HG03378 (cell line): ENCODE measurements around the gene PABPC1L.
A peak's percentile ranks its signal among the peaks of the same experiment; 100 is the strongest.
"Not testable (repeated sequence)": the region's sequence is repeated elsewhere in the genome, so short reads cannot be mapped to it uniquely, and the experiment has no call there.

ENCODE experiments used
- ATAC-seq: cut with Tn5 transposase; IDR thresholded peaks from one replicate; pipeline ENCODE4 v1.9.1; 2021; ENCODE audit warnings: mild to moderate bottlenecking, moderate library complexity; ENCODE audit not compliant: unreplicated experiment

PABPC1L gene

DNA sequence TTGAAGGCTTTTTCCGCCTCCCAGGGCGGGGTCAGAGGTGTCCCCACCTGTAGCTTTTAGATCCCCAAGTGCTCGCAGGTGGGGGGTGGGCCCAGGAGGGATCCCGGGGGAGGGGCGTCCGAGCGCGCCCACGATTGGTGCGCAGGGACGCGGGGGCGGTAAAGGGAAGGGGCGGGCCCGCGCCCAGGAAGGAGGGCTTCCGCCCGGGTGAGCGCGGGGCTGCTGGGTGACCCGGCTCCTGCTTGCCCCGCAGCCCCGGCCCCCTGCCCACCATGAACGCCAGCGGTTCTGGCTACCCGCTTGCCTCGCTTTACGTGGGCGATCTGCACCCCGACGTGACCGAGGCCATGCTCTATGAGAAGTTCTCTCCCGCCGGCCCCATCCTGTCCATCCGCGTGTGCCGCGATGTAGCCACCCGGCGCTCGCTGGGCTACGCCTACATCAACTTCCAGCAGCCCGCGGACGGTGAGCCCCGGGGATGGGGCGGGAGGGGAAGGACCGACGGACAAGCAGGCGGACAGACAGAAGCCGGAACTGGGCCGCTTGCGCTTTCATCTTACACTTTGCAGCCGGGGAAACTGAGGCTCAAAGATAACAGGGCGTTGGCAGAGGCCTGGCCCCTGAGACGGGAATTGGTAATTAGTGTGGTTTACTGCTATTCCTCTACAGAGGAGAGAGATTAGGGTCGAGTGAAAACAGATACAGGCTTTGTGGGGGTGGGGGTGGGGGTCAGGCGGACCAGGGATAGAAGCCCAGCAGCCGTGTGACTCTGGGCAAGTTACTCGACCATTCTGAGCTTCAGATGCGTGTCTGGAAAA, at the start of gene PABPC1L:
PABPC1L (plus strand) TSS at position 189 of the 818 bp plus-strand sequence; CDS start at position 273, 84 bp downstream.
- ATAC-seq, result no peak

DNA sequence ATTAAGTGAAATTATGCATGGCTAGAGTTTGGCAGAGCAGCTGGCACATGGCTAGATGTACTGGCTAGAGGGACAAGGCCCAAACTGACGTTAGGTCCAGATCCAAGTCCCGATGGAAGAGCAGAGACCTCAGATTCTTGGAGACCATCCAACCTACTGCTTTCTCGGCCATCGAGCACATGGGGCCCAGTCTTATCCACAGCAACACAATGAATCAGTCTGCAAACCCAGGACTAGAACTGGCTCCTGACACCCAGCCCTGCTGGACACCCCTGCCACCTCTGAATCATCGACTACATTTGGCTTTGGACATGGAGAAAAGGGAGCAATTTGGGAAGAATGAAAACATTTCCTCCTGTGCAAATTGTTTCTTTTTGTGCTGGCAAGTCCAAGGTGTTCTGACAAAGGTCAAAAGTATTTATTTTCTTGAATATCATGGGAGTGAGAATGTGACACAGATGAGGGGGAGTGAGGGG, 48.3 kb upstream of the PABPC1L start:
- ATAC-seq, result no peak

DNA sequence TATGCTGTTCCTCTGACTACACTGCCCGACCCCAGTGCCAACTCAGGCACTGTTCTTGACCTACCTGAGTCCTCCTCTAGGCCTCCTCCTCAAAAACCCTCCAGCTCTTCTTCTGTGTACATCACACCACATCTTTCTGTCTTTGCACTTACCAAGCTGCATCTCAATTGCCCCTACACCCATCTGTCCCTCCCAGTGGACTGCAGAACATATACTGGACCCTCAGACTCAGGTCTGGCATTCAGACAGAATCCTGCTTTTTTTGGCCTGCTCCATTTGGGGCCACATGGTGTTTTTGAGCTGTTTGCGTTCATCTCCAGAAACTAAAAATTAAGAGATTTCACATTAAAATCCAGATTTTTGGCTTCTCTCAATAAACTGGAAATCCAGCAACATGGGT, 47.6 kb upstream of the PABPC1L start:
- ATAC-seq, result no peak

DNA sequence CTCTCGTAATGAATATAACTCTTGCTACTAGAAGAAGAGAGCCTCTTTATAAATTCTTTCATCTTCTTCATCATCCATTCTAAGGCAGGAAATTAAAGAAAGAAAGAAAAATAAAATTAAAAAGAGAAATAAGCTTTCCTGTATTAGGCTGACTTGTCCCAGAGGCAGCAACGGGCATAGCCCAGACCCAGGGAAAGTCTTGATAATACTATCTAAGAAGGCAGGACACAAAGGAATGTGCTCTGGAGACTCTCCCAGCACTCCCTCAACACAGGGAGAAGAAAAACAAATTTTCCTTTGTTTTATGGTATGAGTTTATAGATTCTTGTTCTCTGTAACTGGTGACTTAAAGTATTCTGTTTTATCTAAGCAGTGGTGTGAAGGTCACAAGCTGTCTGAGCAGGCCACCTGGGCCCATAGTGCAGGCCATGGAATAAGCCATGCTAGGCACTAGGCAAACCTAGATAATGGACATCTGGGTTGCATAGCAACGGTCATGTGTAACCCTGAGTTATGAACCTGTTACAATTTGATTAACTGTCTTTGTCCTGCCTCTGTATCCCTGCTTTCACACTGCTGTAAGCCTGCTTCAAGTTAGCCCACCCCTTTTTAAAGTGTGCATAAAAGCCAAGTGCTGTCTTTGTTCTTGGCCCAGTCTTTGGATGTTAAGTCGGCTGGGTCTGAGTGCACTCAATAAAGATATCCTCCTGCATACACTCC, 46.3 kb upstream of the PABPC1L start:
- ATAC-seq, result not testable (repeated sequence)

DNA sequence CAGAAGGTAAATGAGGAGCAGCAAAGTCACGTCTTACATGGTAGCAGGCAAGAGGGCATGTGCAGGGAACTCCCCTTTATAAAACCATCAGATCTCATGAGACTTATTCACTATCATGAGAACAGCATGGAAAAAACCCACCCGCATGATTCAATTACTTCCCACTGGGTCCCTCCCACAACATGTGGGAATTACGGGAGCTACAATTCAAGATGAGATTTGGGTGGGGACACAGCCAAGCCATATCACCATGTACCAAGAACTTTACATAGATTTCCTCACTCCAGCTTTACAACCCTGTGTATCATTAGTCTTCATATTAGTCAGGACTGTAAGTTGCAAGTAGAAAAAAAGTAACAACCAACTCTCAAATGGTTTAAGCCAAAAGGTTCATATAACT, 45.4 kb upstream of the PABPC1L start:
- ATAC-seq, result not testable (repeated sequence)

DNA sequence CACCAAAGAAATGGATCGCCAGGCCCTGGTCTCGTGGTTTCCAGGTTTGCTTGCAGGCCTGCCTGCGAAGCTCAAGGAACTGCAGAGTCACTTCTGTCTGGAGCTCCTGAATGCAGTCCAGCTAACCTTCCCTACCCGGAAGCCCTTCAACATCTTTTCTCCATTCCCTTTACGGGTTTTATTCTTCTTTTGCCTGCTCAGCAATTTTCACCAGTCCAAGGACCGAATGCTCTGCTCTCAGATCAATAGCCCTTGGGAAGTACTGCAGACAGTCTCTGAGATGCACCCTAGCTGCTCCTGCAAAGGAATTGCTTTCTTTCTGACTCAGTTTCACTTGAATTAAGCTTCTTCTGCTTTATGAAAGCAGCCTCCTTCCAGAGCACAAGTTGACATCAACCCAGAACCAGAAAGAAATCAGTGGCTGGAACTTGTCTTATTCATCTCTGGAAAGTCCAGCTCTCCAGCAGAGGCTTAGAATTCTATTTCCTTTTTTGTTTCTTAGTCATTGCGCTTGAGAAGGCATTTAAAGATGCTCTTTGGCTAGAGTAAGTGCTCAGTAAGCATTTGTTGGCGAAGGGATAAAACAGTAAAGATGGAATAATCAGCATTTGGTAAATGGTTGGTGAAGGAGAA, 43.0 kb upstream of the PABPC1L start:
- no peak for ATAC-seq

DNA sequence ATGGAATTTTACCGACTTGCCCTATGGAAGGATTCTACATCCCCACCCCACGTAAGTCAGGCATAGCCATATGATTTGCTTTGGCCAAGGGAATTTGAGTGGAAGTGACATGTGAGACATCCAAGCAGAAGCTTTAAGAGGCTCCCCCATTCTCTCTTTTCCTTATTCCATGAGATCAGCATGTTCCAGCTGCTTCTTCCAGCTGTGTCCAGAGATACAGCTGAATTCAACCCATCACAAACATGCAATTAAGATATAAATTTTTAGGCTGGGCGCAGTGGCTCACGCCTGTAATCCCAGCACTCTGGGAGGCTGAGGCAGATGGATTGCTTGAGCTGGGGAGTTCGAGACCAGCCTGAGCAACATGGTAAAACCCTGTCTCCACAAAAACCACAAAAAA, 40.4 kb upstream of the PABPC1L start:
- ATAC-seq, result no peak

DNA sequence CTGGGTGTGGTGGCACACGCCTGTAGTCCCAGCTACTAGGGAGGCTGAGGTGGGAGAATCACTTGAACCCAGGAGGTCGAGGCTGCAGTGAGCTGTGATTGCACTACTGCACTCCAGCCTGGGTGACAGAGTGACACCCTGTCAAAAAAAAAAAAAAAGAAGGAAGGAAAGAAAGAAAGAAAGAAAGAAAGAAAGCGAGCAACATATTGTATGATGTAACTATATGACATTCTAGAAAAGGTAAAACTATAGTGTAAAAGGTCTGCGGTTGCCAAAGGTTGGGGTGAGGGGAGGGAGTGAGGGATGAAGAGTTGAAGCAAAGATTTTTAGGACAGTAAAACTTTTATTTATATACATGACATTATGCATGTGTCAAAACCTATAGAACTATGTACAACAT, 27.5 kb upstream of the PABPC1L start:
- not testable (repeated sequence) for ATAC-seq

DNA sequence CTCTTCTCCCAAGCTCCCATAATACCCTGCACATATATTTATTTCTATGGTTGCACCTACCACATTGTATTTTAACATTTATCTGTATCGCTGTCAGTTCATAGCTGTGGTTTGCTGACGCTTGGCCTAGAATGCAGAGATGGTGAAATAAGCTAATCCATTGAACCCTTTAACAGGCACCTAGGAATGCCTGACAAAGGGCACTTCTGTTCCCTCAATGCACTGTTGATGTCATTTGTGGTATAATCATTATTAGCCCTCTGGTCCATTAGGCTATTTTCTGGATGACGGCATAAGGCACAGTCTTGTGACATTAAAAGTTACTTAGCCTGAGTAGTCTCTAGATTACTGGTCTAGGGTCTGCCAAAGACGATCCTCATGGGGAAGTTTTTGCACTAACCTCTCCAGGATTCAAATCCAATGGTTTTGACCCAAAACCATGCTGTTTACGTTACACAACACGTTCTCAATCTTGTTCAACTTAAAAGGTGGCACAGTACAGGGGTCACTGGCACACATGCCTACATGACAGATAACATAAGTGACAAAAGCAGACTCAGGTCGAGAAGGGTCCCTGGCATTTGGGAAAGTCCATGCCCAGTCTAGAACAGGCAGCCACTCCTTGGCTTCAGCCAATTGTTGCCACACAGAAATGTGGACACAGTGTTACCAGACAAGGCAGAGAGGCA, 26.5 kb upstream of the PABPC1L start:
- no peak for ATAC-seq

DNA sequence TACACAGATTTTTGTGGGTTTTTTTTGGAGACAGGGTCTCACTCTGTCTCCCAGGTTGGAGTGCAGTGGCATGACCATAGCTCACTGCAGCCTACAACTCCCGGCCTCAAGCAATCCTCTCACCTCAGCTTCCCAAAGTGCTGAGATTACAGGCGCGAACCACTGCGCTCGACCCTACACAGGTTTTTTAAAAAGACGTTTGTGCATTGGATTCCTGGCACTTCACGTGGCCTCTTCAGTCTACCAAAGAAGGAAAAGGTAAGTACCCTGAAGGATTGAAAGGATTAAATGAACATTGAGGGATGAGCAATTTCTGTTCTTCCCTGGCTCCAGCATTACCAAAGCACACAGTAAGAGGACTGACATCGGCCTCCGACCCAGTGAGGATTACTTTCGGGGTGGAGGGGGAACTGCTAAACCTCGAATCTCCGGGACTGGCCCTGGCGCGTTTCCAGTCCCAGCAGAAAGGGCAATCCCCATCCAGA, 24.9 kb upstream of the PABPC1L start:
- ATAC-seq, result peak; percentile 17

DNA sequence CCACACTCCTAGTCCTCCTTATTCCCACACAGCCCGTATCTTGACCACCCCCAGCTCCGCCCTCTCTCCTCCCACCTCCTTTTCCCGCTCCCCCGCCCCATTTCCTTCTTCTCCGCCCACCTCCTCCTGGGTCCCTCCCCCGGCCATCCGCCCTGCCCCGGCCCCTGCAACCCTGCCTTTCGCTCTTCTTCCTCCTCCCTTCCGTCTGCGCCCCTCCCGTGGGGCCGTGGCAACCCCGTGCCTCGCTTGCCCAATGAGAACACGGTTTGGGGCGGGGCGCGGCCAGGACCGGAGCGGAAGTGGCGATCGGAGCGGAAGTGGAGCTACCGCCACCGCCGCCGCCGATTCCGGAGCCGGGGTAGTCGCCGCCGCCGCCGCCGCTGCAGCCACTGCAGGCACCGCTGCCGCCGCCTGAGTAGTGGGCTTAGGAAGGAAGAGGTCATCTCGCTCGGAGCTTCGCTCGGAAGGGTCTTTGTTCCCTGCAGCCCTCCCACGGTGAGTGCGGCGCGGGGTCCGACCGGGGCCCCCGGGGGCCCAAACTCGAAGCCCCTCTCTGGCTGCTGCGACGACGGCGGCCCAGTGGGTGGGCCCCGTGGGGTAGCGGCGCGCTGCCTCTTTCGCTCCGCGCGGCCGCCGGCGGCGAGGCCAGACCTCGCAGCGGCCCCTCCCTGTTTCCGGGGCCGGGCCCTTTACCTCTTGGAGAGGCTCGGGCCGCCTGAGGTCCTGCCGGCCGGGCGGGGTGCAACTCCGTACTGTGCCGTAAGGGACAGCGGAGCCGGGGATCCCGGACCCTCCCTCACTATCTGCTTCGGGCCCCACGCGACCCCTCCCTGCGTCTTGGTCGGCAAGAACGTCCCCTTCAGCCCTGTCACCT, 24.2 kb upstream of the PABPC1L start, which contains the start of gene YWHAB:
YWHAB (plus strand) TSS at position 314 of the 874 bp plus-strand sequence. CDS start 15,829 bp downstream, outside the sequence.
- ATAC-seq, result peak; percentile 58

DNA sequence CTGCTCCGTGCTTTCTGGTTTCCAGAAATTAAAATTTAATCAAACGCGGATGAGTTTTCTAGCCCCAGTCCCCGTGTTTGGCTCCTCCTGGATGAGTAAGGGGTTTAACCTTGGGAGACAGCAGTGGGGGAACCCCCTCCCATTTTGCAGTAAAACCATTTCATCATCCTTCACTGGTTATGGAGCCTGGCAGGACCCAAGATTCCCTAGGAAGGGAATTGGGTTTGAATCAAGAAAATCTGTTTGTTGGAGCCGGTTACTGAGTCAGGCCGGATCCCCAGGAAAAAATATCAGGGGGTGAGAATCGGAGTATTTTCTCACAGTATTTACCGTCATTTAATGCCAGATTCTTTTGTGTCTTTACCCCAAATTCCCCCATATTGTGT, 23.6 kb upstream of the PABPC1L start:
- ATAC-seq, result no peak

DNA sequence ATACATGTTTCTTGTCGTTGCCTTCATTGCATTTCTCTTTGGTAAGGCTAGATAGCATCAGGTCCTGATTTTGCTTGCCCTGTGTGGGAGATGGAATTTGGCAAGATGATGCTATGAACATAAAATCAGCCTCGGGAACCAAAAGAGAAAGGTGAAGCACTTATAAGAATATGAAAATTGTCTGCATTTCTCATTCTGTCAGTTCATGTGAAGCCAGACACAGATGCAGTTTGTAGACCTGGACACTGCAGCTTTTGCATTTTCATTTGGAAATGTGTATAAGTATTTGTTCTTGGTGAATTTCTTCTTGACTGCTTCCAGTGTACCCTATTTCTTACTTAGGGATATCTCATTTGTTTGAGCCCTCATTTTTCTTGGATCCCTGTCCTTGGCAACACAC, 23.0 kb upstream of the PABPC1L start:
- no peak for ATAC-seq

DNA sequence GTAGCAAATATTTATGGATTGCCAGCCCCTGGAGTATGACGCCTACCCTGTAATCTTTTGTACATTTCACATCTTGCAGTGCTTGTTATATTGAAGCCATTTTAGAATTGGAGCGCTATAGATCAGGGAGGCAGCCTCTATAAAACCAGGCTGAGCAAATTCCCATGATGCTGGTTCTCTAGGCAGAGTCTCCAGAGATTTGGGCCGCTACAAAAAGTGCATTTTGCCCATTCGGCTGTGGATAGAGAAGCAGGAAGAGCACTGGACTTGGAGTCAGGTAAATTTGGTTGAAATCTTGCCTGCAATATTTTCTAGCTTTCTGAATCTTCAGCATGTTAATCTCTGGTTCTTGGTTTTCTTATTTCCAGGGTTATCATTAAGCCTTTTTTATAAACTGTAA, 22.4 kb upstream of the PABPC1L start:
- ATAC-seq, result no peak

DNA sequence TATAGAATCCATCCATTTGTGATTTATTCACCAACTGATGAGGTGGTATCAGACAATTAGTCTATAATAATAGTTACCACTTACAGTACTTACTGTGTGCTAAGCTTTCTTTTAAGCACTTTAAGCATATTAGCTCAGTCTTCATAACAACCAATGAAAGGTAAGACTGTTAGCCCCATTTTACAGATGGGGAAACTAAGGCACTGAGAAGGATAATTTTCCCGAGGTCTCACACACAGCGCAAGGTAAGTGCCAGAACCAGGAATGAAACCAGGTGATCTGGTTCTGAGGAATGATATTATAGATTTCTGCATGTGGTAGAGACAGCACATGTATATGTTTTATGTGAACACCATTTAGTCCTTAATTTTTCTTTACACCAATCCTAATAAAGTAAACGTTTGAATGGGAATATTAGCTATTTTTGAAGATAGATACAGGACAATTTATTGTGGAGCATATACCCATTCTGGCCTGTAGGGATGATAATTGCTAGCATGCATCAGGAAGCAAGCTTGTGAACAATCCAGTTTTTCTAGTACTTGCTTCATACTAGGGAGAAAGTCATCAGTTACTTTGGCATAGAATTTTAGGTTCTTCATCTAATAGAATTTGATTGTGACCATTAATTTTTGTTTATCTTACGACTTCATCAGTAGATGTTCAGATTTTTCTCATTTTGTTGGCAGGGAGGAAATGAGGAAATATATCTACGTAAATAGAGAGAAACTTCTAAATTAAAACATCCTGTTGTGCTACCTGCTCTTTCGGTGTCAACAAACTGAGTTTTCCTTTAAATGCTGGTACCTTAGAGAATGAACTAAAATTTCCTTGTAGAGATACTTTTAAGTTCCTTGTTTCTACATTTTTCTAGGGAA, 21.4 kb upstream of the PABPC1L start:
- no peak for ATAC-seq

DNA sequence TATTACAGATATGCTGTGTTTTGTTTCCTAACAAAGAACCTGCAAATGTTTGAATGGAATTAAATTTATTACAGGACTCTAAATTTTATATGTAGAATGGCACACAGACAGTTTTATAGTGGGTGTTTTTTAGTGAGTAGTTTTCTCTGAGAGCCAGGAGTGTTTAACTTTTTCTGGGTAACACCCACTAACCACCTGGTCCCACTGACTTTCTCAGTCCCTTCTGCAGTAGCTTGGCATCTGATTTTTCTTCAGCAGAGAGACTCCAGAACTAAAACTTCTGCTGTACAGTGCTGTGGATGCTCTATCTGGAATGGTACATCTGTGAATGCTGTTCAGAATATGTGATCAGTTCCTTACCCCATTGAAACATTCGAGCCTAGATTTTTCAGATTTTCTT, 18.0 kb upstream of the PABPC1L start:
- ATAC-seq, result no peak

DNA sequence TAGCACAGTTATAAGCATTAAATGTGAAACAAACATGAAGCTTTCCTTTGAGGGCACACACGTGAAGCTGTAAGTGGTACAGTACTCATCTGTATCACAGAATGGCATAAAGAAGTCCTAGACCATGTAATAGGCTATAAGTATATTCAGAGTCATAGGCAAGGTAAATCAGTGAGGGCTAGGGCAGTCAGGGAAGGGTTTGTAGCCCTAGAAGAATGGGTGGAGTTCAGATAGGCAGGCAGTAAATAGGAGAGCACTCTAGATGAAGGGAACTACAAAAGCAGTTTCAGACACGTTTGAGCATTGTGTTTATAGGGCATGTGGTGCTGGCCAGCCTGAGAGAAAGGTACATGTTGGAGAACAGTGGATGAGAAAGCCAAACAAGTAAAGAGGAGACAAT, 14.9 kb upstream of the PABPC1L start:
- no peak for ATAC-seq

DNA sequence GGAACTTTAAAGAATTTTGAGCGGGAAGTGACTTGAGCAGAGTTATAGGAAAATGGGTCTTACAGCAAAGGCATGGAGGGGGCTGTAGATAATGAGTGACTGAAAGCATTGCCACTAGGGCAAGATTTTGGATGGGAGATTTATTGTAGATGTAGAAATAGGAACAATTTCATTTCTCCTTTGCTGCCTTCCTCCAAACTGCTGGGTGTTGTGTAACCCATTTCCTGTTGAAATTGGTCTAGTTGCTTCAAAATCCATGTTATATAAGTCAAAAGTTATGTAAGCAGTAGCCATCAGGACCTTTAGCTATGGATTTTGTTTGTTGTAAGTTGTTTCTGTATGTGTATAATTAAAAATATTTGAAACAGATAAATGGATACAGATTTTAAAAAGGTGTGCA, 13.3 kb upstream of the PABPC1L start:
- no peak for ATAC-seq

DNA sequence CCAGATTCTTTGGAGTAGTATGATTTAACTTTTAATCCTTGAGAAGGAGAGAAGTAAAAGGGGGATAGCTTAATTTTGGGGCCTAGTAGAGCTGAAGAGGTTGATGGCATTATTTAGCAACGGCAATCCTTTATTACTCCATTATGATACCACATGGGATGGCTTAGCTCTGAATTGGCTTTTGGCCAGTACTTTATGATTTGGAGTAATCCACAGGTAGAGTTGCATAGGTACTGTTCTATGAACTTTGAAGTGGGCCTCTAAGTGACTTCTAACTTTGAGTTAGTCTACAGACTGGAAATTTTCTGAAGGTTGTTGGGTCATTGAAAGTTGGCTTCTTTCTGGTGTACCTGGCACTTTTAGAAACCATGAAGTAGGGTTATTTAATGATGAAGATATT, 12.7 kb upstream of the PABPC1L start:
- no peak for ATAC-seq
